ENCODE data around the gene PKNOX2.
A peak's percentile ranks its signal among the peaks of the same experiment; 100 is the strongest.

PKNOX2 gene

GRCh38 chr11:125448136-125448535, 283.6 kb downstream of the PKNOX2 start:
- 0 out of 2 replicates have a peak, but pooled peaks cover 4% of the 10 kb centered on the region for H3K27me3 ChIP-seq (ENCODE audit: low read depth, low read length)
- TF ChIP-seq CTCF (IDR thresholded peaks at IDR 0.05; ENCODE audit: low read depth, low read length) (no peak), EZH2phosphoT487 (IDR thresholded peaks at IDR 0.05; ENCODE audit: low read depth) (no peak)
- 0 out of 2 replicates have a peak, but pooled peaks cover 6% of the 10 kb centered on the region for H3K4me1 ChIP-seq (ENCODE audit: low read length)
- H3K27ac ChIP-seq (ENCODE audit: low read length): no peak overlapping the region
- no peaks in the 10 kb centered on the region for H3K9me3 ChIP-seq (ENCODE audit: insufficient read depth, low read length)
- no peak overlapping the region for H3K4me2 ChIP-seq (ENCODE audit: low read length)
- H3K36me3 ChIP-seq (replicated peaks; ENCODE audit: low read depth, low read length): no peaks in the 10 kb centered on the region
- H2AFZ ChIP-seq (ENCODE audit: low read depth, low read length): no peak overlapping the region
- no peaks in the 10 kb centered on the region for H4K20me1 ChIP-seq (ENCODE audit: insufficient read depth, low read length)
- H3K79me2 ChIP-seq (ENCODE audit: low read length): no peaks in the 10 kb centered on the region
- no peak overlapping the region for H3K4me3 ChIP-seq (ENCODE audit: low read length)
- no peak overlapping the region for H3K9ac ChIP-seq (ENCODE audit: low read length)

- Histone ChIP-seq H3K36me3 (replicated peaks; ENCODE audit: low read depth, low read length) (no peaks in the 10 kb centered on the region), H3K27me3 (ENCODE audit: low read depth, low read length) (0 out of 2 replicates have a peak, but pooled peaks cover 4% of the 10 kb centered on the region), H3K4me1 (ENCODE audit: low read length) (0 out of 2 replicates have a peak, but pooled peaks cover 6% of the 10 kb centered on the region), H3K79me2 (ENCODE audit: low read length) (no peaks in the 10 kb centered on the region), H4K20me1 (ENCODE audit: insufficient read depth, low read length) (no peaks in the 10 kb centered on the region), H3K9ac (ENCODE audit: low read length) (no peak overlapping the region), H2AFZ (ENCODE audit: low read depth, low read length) (no peak overlapping the region), H3K27ac (ENCODE audit: low read length) (no peak overlapping the region), H3K9me3 (ENCODE audit: insufficient read depth, low read length) (no peaks in the 10 kb centered on the region), H3K4me2 (ENCODE audit: low read length) (no peak overlapping the region), H3K4me3 (ENCODE audit: low read length) (no peak overlapping the region)
- TF ChIP-seq CTCF (IDR thresholded peaks at IDR 0.05; ENCODE audit: low read depth, low read length) (no peak), EZH2phosphoT487 (IDR thresholded peaks at IDR 0.05; ENCODE audit: low read depth) (no peak)
Observed at GRCh38 chr11:125449565-125449964, 285.0 kb downstream of the PKNOX2 start.

GRCh38 chr11:125451400-125452124, 287.0 kb downstream of the PKNOX2 start:
- Histone ChIP-seq H3K4me2 (ENCODE audit: low read length) (peak overlapping the region; percentile 50), H3K9ac (ENCODE audit: low read length) (no peak overlapping the region)

More at GRCh38 chr11:125451400-125452124, 287.0 kb downstream of the PKNOX2 start:
- H4K20me1 ChIP-seq (ENCODE audit: insufficient read depth, low read length): no peaks in the 10 kb centered on the region
- H3K9me3 ChIP-seq (ENCODE audit: insufficient read depth, low read length): no peaks in the 10 kb centered on the region
- no peak for TF ChIP-seq CTCF (IDR thresholded peaks at IDR 0.05; ENCODE audit: low read depth, low read length)
- no peak for TF ChIP-seq EZH2phosphoT487 (IDR thresholded peaks at IDR 0.05; ENCODE audit: low read depth)
- H3K4me3 ChIP-seq (ENCODE audit: low read length): peak overlapping the region; percentile 28
- no peak overlapping the region for H3K27ac ChIP-seq (ENCODE audit: low read length)
- 0 out of 2 replicates have a peak, but pooled peaks cover 6% of the 10 kb centered on the region for H3K4me1 ChIP-seq (ENCODE audit: low read length)
- 0 out of 2 replicates have a peak, but pooled peaks cover 4% of the 10 kb centered on the region for H3K27me3 ChIP-seq (ENCODE audit: low read depth, low read length)
- H2AFZ ChIP-seq (ENCODE audit: low read depth, low read length): peak overlapping the region; percentile 98
- H3K36me3 ChIP-seq (replicated peaks; ENCODE audit: low read depth, low read length): no peaks in the 10 kb centered on the region
- no peaks in the 10 kb centered on the region for H3K79me2 ChIP-seq (ENCODE audit: low read length)
